ENCODE data around the gene YIF1B.
"Not testable (repeated sequence)": the region's sequence is repeated elsewhere in the genome, so short reads cannot be mapped to it uniquely, and the experiment has no call there.

YIF1B gene, protein sequence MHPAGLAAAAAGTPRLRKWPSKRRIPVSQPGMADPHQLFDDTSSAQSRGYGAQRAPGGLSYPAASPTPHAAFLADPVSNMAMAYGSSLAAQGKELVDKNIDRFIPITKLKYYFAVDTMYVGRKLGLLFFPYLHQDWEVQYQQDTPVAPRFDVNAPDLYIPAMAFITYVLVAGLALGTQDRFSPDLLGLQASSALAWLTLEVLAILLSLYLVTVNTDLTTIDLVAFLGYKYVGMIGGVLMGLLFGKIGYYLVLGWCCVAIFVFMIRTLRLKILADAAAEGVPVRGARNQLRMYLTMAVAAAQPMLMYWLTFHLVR

DNA sequence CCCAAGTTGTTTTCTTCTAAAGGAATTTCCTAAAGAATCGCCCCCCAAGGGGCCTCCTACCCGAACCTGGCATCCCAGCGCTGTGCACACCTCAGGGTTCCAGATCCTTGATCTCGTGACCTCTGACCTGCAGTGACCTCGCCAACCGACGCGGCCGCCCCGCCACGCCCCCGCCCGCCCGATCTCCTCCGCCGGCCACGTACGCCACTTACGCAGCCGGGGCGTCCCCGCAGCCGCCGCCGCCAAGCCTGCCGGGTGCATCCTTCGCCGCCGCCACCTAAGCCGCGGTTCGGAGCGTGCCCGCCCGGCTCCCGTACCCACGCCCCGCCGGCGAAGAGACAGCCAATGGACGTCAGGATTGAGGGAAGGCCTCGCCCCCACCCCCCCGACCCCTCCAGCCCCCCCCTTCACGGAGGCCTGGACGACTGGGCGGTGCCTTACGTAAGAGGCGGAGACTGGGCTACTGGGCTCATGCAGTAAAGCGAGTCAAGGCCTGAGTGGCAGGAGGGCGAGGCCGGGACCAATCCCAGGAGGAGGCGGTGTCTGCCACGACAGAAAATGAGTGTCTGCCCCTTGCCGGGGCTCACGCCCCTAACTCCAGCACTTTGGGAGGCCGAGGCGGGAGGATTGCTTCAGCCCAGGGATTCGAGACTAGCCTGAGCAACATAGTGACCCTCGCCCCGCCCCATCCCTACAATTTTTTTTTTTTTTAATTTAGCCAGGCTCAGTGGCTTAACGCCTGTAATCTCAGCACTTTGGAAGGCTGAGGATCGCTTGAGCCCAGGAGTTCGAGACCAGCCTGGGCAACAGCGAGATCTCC, at the start of gene YIF1B:
YIF1B (minus strand) TSS at position 291 of the 820 bp plus-strand sequence; CDS start at position 261, 30 bp downstream.
- peak; percentile 94 for DNase-seq

DNA sequence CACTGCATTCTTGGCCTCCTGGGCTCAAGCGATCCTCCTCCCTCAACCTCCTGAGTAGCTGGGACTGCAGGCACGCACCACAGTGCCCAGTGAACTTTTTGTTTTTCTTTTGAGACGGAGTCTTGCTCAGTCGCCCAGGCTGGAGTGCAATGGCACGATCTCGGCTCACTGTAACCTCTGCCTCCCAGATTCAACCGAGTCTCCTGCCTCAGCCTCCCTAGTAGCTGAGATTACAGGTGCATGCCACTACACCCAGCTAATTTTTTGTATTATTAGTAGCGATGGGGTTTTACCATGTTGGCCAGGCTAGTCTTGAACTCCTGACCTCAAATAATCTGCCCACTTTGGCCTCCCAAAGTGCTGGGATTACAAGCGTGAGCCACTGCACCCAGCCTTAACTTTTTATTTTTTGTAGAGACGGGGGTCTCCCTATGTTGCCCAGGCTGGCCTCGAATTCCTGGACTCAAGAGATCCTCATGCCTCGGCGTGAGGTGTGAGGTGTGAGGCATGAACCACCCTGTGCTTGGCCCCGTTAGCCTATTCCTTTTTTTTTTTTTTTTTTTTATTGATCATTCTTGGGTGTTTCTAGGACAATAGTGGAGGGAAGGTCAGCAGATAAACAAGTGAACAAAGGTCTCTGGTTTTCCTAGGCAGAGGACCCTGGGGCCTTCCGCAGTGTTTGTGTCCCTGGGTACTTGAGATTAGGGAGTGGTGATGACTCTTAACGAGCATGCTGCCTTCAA, 47.4 kb upstream of the YIF1B start:
- DNase-seq, result not testable (repeated sequence)

DNA sequence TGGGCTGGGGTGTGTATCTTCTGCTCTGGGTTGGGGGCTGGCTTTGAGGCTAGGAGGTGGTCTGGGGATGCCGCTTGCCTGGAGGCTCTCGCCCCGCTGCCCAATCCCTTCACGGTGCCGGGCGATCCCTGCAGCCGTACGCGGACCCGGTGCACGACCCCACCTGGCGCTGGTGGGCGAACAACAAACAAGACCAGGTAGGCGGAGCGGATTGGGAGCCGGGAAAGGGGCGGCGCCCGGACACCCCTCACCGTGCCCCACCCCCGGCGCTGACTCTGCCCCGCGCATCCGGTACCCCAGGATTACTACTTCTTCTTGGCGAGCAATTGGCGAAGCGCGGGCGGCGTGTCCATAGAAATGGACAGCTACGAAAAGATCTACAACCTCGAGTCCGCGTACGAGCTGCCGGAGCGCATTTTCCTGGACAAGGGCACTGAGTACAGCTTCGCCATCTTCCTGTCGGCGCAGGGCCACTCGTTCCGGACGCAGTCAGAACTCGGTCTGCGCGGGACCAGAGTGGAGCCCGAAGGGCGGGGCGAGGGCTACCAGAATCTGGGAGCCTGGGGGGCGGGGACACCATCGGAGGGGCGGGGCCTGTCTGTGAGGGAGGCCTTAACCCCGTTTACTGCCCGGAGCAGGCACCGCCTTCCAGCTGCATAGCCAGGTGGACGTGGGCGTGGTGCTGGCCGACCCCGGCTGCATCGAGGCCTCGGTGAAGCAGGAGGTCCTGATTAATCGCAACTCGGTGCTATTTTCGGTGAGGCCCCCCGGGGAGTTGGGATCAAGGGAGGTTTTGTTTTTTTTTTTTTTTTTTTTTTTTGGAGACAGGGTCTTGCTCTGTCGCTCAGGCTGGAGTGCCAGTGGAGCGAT, 46.6 kb upstream of the YIF1B start:
- DNase-seq, result peak; percentile 64

DNA sequence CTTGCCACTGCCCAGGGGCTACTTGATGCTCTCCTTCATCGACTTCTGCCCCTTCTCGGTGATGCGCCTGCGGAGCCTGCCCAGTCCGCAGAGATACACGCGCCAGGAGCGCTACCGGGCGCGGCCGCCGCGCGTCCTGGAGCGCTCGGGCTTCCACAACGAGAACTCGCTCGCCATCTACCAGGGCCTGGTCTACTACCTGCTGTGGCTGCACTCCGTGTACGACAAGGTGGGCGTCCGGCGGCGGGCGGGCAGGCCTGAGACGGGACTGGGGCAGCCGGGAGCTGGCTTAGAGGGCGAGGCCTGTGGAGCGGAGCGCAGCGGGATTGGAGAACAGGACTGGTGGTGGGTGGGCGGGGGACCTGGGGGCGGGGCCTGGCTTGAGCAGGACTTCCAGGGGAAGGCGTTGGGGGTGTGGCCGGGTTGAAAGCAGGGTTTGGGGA, 45.9 kb upstream of the YIF1B start:
- DNase-seq, result peak; percentile 44

- DNase-seq, result no peak
These were observed 45.3 kb upstream of the YIF1B start for GRCh38 chr19:38360839-38361631.

GRCh38 chr19:38360351-38360750, 44.6 kb upstream of the YIF1B start:
- DNase-seq, result no peak

- DNase-seq, result no peak
These were observed 43.7 kb upstream of the YIF1B start for GRCh38 chr19:38359242-38360021.

DNA sequence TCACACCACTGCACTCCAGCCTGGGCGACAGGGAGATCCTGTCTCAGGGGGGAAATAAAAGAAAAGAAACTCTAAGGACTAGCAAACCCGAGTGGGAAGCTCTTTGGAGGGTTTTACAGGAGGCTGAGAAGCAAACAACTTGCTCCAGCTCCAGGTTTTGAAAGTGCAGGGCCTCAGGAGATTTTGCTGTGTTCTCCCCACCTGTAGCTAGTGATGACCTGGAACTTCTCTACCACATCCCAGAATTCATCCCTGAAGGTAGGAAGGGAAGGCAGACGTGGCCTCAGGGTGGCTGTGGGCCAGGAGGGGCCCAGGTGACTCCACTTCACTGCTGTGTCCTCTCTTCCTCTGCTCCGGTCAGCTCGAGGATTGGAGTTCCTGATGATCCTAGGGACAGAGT, 42.3 kb upstream of the YIF1B start:
- DNase-seq, result no peak

DNA sequence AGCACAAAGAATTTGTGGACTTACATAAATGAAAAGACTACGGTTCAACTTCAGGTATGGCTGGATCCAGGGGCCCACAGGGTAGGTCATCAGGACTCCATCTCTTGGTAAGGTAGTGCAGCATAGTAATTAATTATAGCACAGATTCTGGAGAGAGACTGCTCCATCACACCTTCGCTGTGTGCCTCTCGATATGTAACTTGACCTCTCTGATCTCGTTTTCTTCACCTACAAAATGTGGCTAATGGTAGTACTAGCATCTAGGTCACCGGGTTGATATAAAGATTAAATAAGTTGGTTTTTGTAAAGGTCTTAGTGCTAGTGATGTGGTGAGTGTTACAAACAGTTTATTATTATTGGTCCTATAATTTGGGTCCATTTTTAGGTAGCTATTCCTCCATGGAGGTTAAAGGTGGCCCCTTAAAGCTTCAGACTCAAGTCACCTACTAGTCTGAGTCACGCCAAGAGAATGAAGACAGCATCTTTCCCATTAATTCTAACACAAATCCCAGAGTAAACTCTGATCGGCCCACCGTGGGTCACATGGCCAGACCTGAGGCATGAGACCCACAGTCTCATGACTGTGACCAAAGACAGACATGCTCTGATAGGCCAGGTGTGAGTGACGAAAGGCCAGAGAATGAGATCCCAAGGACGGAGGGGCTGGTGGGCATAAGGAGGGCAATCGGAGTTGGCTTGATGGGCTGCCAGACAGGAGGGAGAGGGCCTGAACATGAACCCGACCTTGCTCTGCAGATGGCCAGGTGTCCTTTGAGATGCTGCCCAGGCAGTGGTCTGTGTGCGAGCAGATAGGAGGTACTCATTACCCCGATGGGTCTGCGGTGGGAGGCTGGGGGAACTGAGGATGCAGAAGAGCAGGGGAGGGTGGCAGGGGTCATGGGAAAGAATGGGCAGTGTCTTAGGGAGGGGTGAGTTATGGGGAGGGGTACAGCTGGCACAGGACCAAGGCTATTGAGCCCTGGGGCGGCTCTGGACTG, 40.3 kb upstream of the YIF1B start:
- no peak for DNase-seq

DNA sequence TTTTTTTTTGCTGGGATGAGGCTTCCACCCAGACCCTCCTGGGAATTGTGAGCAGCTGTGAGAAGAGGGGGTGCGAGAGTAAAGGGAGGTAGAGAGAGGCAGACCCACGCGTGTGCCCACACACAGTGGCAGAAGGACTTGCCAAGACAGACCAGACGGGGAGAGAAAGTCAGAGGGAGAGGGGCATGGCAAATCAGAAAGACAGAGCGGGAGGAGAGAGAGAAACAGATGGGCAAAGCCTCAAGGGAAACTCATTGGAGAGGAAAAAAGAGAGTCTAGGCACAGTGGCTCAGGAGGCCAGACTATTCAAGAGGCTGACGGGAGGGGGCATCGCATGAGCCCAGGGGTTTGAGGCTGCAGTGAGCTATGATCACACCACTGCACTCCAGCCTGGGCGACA, 36.9 kb upstream of the YIF1B start:
- DNase-seq, result no peak

DNA sequence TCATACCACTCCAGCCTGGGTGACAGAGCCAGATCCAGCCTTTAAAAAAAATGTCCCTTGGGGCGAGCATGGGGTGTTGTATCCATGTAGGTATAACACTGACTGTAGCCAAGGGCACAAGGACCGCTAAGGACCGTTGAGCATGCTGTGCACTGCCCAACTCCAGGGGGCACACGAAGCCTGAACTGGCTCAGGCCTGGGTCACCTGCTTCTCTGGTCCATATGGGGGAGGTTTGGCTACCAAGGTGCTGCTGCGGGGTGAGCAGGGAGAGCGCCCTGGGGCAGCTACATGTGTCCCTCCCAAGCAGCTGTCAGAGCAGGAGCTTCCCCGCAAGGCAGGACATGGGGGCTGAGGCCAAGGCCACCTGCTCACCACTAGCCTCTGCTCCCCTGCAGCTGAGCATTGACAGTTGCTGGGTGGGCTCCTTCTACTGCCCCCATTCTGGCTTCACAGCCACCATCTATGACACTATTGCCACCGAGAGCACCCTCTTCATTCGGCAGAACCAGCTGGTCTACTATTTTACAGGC, 36.2 kb upstream of the YIF1B start:
- no peak for DNase-seq

GRCh38 chr19:38350883-38351282, 35.1 kb upstream of the YIF1B start:
- no peak for DNase-seq

- DNase-seq, result no peak
These were observed 31.1 kb upstream of the YIF1B start for GRCh38 chr19:38346837-38347236.

DNA sequence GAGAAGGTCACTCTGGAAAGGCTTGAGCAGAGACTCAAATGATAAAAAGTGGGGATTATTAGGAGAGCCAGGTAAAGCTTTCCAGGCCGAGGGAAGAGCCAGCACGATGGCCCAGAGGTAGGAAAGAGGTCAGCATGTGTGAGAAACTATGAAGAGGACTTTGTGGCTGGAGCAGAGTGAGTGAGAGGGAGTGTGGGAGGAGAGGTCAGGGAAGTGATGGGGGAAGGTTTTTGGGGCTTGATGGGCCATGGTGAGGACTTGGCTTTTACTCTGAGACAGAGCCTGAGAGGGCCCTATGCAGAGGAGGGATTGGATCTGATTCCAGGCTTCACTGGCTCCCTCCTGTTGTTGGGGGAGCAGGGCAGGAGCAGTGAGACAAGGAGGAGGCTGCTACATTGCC, 25.2 kb upstream of the YIF1B start:
- DNase-seq, result no peak

DNA sequence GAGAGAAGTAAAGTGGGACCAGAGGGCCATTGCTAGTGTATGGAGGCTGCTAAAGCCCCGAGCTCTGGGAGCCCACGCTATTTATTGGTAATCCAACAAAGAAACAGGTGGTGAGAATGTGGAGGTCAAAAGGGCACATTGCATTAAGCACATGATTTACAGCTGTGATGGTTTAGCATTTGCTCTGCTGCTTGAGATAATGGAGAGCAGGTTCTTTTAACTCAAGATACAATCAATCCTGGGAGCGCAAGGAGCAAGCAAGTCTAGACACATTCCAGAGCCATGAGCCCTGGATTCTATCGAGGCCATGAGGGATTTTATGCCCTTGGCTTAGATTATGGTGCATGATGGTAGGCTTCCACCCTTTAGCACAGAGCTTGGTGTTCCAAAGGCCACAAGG, 23.3 kb upstream of the YIF1B start:
- DNase-seq, result not testable (repeated sequence)

DNA sequence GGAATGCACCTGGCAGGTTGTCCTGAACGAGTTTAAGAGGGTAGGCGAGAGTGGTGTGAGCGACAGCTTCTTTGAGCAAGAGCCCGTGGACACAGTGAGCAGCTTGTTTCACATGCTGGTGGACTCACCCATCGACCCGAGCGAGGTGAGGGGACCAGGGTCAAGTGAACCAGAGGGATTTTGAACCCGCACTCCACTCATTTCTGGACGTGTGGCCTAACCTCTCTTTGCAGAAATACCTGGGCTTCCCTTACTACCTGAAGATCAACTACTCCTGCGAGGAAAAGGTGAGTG, 21.6 kb upstream of the YIF1B start:
- no peak for DNase-seq

DNA sequence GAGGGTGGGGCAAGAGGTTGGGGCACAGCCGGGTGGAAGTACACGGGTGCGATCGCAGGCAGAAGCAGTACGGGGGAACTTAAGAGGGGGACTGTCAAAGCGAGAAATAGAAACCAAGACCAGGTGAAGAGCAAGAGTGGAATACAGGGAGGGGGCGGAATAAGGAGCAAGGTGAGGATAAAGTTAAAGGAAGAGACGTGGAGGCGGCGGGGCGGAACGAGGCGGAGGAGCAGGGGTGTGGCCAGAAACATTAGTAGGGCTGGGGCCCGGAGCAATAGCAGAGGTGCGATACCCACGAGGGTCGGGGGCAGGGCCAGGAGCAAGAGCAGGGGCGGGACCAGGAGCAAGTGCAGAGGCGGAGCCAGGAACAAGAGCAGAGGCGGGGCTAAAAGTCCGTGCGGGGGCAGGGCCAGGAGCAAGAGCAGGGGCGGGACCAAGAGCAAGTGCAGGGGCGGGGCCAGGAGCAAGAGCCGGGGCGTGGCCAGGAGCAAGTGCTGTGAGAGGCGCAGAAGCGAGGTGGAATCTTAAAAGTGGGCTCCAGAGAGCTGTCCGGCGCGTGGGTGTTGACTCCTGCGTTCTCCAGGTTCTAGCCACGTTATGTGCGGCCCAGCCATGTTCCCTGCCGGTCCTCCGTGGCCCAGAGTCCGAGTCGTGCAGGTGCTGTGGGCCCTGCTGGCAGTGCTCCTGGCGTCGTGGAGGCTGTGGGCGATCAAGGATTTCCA, 21.1 kb upstream of the YIF1B start:
- peak; percentile 92 for DNase-seq

GRCh38 chr19:38335949-38336637, 20.3 kb upstream of the YIF1B start:
- DNase-seq, result peak; percentile 92

Data from activated effector memory CD4-positive, alpha-beta T cell treated with Interleukin-2 at 50 U/mL for 16 hours (primary cell).